K562 (cell line): ENCODE measurements around the gene SNX20.

Source experiments
- ATF2 ChIP-seq: sonication (generic); formaldehyde crosslinking; IDR thresholded peaks from 2 replicates; pipeline ENCODE4 v1.8.1; 2022; ENCODE audit warnings: missing genetic modification reagents
- HDAC6 ChIP-seq: IDR thresholded peaks from 2 replicates; pipeline ENCODE4 v1.6.1; 2012; ENCODE audit warnings: low read depth, mild to moderate bottlenecking, control low read depth, inconsistent platforms, low read length, moderate library complexity
- HNRNPK ChIP-seq: fragments of 200-400 bp; formaldehyde crosslinking; IDR thresholded peaks from one replicate; pipeline ENCODE4 v1.6.1; 2018; ENCODE audit warnings: mild to moderate bottlenecking, low read depth, low read length; ENCODE audit not compliant: poor library complexity, severe bottlenecking
- KDM4B ChIP-seq, 2 experiments: fragments of 450-650 bp in 1 of 2; sonication (generic) in 1 of 2; IDR thresholded peaks; 2 replicates each; pipeline ENCODE4 v1.6.1; 2016 to 2017; ENCODE audit warnings: borderline replicate concordance in 2 of 2, antibody characterized with exemption in 1 of 2, low read depth in 1 of 2, mild to moderate bottlenecking in 1 of 2
- MGA ChIP-seq: fragments of 450-650 bp; IDR thresholded peaks from 2 replicates; pipeline ENCODE4 v1.6.1; 2016; ENCODE audit warnings: mild to moderate bottlenecking, moderate library complexity
- POLR2A ChIP-seq: fragments of 450-650 bp; conservative IDR thresholded peaks from 2 replicates; pipeline ENCODE4 v1.6.1; 2016
- SMARCE1 ChIP-seq: fragments of 450-650 bp; IDR thresholded peaks from 2 replicates; pipeline ENCODE4 v1.7.1; 2016; ENCODE audit warnings: mild to moderate bottlenecking
- THRA ChIP-seq: fragments of 450-650 bp; IDR thresholded peaks from 2 replicates; pipeline ENCODE4 v1.6.1; 2017; ENCODE audit warnings: mild to moderate bottlenecking, moderate library complexity
- TRIM24 ChIP-seq, 2 experiments: fragments of 450-650 bp; IDR thresholded peaks; 2 replicates each; pipeline ENCODE4 v1.6.1; 2016
- ZBTB8A ChIP-seq: fragments of 450-650 bp; IDR thresholded peaks from 2 replicates; pipeline ENCODE4 v1.6.1; 2018; ENCODE audit warnings: mild to moderate bottlenecking, moderate library complexity; ENCODE audit not compliant: partially characterized antibody
- TF ChIP-seq, protein P1 (sequence below): fragments of 450-650 bp; conservative IDR thresholded peaks from 2 replicates; pipeline ENCODE4 v1.6.1; 2016; ENCODE audit warnings: missing genetic modification characterization, low read depth, mild to moderate bottlenecking, missing compliant biosample characterization, moderate library complexity
- TF ChIP-seq, protein P2 (sequence below), 3 experiments: IDR thresholded peaks in 2 of 3; conservative IDR thresholded peaks in 1 of 3; 2 replicates each; pipeline ENCODE4 v1.5.1; 2011 to 2012; ENCODE audit warnings: low read length in 3 of 3, mild to moderate bottlenecking in 3 of 3, control low read depth in 2 of 3, improper control_type of control experiment in 1 of 3, inconsistent platforms in 1 of 3, low read depth in 1 of 3, mixed read lengths in 1 of 3, moderate library complexity in 1 of 3; ENCODE audit not compliant: insufficient read depth in 2 of 3

GRCh38 chr16:50640391-50640790 is 40.7 kb downstream of the SNX20 start:
- TF ChIP-seq THRA (no peak), SMARCE1 (no peak), HNRNPK (no peak), POLR2A (no peak), ZBTB8A (no peak), ATF2 (CRISPR knock-in tag) (no peak), TRIM24 (IDR thresholded peaks at IDR 0.05) (no peak), HDAC6 (no peak), MGA (no peak), KDM4B (IDR thresholded peaks at IDR 0.05; ENCODE audit: borderline replicate concordance in 2 of 2, low read depth in 1 of 2) (no peak)
- TF ChIP-seq, protein P1, sequence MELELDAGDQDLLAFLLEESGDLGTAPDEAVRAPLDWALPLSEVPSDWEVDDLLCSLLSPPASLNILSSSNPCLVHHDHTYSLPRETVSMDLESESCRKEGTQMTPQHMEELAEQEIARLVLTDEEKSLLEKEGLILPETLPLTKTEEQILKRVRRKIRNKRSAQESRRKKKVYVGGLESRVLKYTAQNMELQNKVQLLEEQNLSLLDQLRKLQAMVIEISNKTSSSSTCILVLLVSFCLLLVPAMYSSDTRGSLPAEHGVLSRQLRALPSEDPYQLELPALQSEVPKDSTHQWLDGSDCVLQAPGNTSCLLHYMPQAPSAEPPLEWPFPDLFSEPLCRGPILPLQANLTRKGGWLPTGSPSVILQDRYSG (tag) = no peak
- TF ChIP-seq, protein P2, sequence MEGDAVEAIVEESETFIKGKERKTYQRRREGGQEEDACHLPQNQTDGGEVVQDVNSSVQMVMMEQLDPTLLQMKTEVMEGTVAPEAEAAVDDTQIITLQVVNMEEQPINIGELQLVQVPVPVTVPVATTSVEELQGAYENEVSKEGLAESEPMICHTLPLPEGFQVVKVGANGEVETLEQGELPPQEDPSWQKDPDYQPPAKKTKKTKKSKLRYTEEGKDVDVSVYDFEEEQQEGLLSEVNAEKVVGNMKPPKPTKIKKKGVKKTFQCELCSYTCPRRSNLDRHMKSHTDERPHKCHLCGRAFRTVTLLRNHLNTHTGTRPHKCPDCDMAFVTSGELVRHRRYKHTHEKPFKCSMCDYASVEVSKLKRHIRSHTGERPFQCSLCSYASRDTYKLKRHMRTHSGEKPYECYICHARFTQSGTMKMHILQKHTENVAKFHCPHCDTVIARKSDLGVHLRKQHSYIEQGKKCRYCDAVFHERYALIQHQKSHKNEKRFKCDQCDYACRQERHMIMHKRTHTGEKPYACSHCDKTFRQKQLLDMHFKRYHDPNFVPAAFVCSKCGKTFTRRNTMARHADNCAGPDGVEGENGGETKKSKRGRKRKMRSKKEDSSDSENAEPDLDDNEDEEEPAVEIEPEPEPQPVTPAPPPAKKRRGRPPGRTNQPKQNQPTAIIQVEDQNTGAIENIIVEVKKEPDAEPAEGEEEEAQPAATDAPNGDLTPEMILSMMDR (IDR thresholded peaks at IDR 0.05 in 2 of 3, conservative IDR thresholded peaks at IDR 0.05 in 1 of 3; ENCODE audit: insufficient read depth in 2 of 3, low read depth in 1 of 3, low read length in 3 of 3) = no peak
